B cell (primary cell): ENCODE results near the gene CFAP73. TPM values are rescaled to one million over a fixed set of nuclear protein-coding genes. Genes with fewer than 3 reads are reported as not detected.

Source experiments
- ATAC-seq: fragments of 200-7000 bp; cut with Tn5 transposase; one replicate; pipeline ENCODE4 v1.10.0; 2021; ENCODE audit warnings: low read depth, mild to moderate bottlenecking, moderate number of reproducible peaks, moderate library complexity
- CTCF ChIA-PET: fragments of 350-600 bp; sonication (Branson Sonifier 250); formaldehyde crosslinking; loops from one replicate; lab custom pipeline; 2021; ENCODE audit warnings: antibody characterized with exemption, inconsistent platforms; lab: Charles Lee
- POLR2A ChIA-PET: fragments of 350-600 bp; sonication (Branson Sonifier 250); formaldehyde crosslinking; loops from one replicate; lab custom pipeline; 2021; ENCODE audit warnings: antibody characterized with exemption; lab: Charles Lee
- DNase-seq: peaks from one replicate; pipeline ENCODE4 v3.0.0; 2013
- H2AFZ ChIP-seq: 2 replicates; pipeline ENCODE4 v1.6.1; 2012; ENCODE audit warnings: mild to moderate bottlenecking, low read depth, low read length; ENCODE audit not compliant: insufficient read depth, poor library complexity, severe bottlenecking
- H3K27ac ChIP-seq, 2 donors: 1 replicate in 1 of 2; 2 replicates in 1 of 2; pipeline ENCODE4 v1.5.1; 2012 to 2013; ENCODE audit warnings: low read length in 2 of 2, mild to moderate bottlenecking in 2 of 2, moderate library complexity in 1 of 2
- H3K27me3 ChIP-seq, 4 experiments: fragments of 200-600 bp in 1 of 4; sonication (generic) in 1 of 4; replicated peaks in 1 of 4; 1 replicate in 2 of 4; 2 replicates in 2 of 4; pipeline versions ENCODE4 v1.6.1 to v1.7.0; 2013 to 2016; ENCODE audit warnings: low read length in 3 of 4, mild to moderate bottlenecking in 2 of 4, mixed read lengths in 1 of 4, moderate library complexity in 1 of 4; ENCODE audit not compliant: insufficient read depth in 4 of 4, control insufficient read depth in 3 of 4; ENCODE audit errors: control extremely low read depth in 1 of 4
- H3K36me3 ChIP-seq, 2 experiments: replicated peaks in 1 of 2; 1 replicate in 1 of 2; 2 replicates in 1 of 2; pipeline versions ENCODE4 v1.6.1 to v1.7.1; 2013; ENCODE audit warnings: low read length in 1 of 2; ENCODE audit not compliant: insufficient read depth in 2 of 2, control insufficient read depth in 1 of 2; ENCODE audit errors: control extremely low read depth in 1 of 2, extremely low read depth in 1 of 2
- H3K4me1 ChIP-seq, 2 donors: fragments of 200-600 bp in 1 of 2; sonication (generic) in 1 of 2; 1 replicate in 1 of 2; 2 replicates in 1 of 2; pipeline versions ENCODE4 v1.5.1 to v1.6.1; 2013 to 2017; ENCODE audit warnings: low read length in 2 of 2; ENCODE audit not compliant: control insufficient read depth in 2 of 2, insufficient read depth in 2 of 2
- H3K4me2 ChIP-seq: replicated peaks from 2 replicates; pipeline ENCODE3; 2012; ENCODE audit warnings: mild to moderate bottlenecking, low read depth, low read length; ENCODE audit not compliant: poor library complexity, severe bottlenecking
- H3K4me3 ChIP-seq, 5 experiments: fragments of 200-600 bp in 1 of 5; sonication (generic) in 1 of 5; 1 replicate in 3 of 5; 2 replicates in 2 of 5; pipeline versions ENCODE4 v1.5.1 to v1.7.0; 2011 to 2016; ENCODE audit warnings: low read length in 4 of 5, mild to moderate bottlenecking in 4 of 5, low read depth in 2 of 5, control low read depth in 1 of 5, moderate library complexity in 1 of 5; ENCODE audit not compliant: insufficient read depth in 1 of 5; ENCODE audit errors: control extremely low read depth in 1 of 5, extremely low read depth in 1 of 5
- H3K79me2 ChIP-seq: fragments of 200-600 bp; sonication (generic); one replicate; pipeline ENCODE4 v1.6.0; 2016; ENCODE audit warnings: low read length; ENCODE audit not compliant: control insufficient read depth, insufficient read depth
- H3K9ac ChIP-seq: fragments of 200-600 bp; sonication (generic); 2 replicates; pipeline ENCODE4 v1.6.1; 2017; ENCODE audit warnings: mild to moderate bottlenecking, low read length, moderate library complexity
- H3K9me3 ChIP-seq, 3 donors: one replicate each; pipeline versions ENCODE4 v1.6.1 to v1.7.1; 2013; ENCODE audit warnings: low read length in 2 of 3; ENCODE audit not compliant: control insufficient read depth in 2 of 3, insufficient read depth in 1 of 3; ENCODE audit errors: control extremely low read depth in 1 of 3
- H4K20me1 ChIP-seq: 2 replicates; pipeline ENCODE4 v1.6.0; 2012; ENCODE audit warnings: mild to moderate bottlenecking, low read length; ENCODE audit not compliant: insufficient read depth, control insufficient read depth, poor library complexity, severe bottlenecking
- H3K27ac Mint-ChIP-seq: one replicate; pipeline ENCODE4 v1.8.0; 2021; ENCODE audit warnings: mixed read lengths
- H3K27me3 Mint-ChIP-seq: one replicate; pipeline ENCODE4 v1.8.0; 2021; ENCODE audit warnings: mixed read lengths
- H3K4me1 Mint-ChIP-seq: one replicate; pipeline ENCODE4 v1.8.0; 2021; ENCODE audit warnings: mixed read lengths
- H3K4me3 Mint-ChIP-seq: one replicate; pipeline ENCODE4 v1.8.0; 2021; ENCODE audit warnings: mixed read lengths
- H3K9me3 Mint-ChIP-seq: one replicate; pipeline ENCODE4 v1.8.0; 2022; ENCODE audit warnings: mixed read lengths; ENCODE audit not compliant: insufficient read depth
- CTCF ChIP-seq: fragments of 200-600 bp; IDR thresholded peaks from one replicate; pipeline ENCODE4 v1.8.0; 2022; ENCODE audit warnings: antibody characterized with exemption, mild to moderate bottlenecking
- EZH2 ChIP-seq: IDR thresholded peaks from 2 replicates; pipeline ENCODE4 v1.6.1; 2012; ENCODE audit warnings: borderline replicate concordance, low read depth, mild to moderate bottlenecking, moderate library complexity, low read length; ENCODE audit not compliant: insufficient read depth, poor library complexity, severe bottlenecking
- WGBS: methylation state at CpG from one replicate; pipeline ENCODE4 v1.1.5; 2013; ENCODE audit warnings: missing lambda C conversion rate; ENCODE audit not compliant: insufficient coverage; 5-methylcytosine and 5-hydroxymethylcytosine counted together
- intact Hi-C: fragments of 100-400 bp; cut with micrococcal nuclease; formaldehyde crosslinking; loops from one replicate; pipeline ENCODE4 v1.10.0; 2022
- polyA plus RNA-seq: library from polyadenylated mRNA; depleted of rRNA; stranded (reverse); fragments of >200 nt; gene quantifications from 2 replicates; pipeline ENCODE4 v1.2.3, GENCODE V29; 2012
- total RNA-seq, 2 donors: library from RNA; stranded (reverse); fragments of 120-200 nt in 1 of 2; gene quantifications; 1 replicate in 1 of 2; 2 replicates in 1 of 2; pipeline versions ENCODE4 v1.2.3 to v1.2.4, GENCODE V29; 2013 to 2022

The CFAP73 gene
- total and polyA plus RNA-seq, 2 donors (not counting 1 experiment from before 2014, with no cell fraction given) = 0.13 to 5.1 TPM

- no peak for ATAC-seq
- Histone ChIP-seq H3K4me3 (no peak overlapping the region), H4K20me1 (peaks cover 2% of the 10 kb centered on the region), H3K36me3 (peaks cover 7 to 23% of the 10 kb centered on the region in 2 experiments), H3K4me1 (peaks cover 16 to 19% of the 10 kb centered on the region in 2 donors), H3K4me2 (no peak overlapping the region), H2AFZ (no peak overlapping the region), H3K27me3 (no peaks in the 10 kb centered on the region), H3K9me3 (no peaks in the 10 kb centered on the region), H3K79me2 (peaks cover 36% of the 10 kb centered on the region), H3K27ac (no peak overlapping the region), H3K9ac (no peak overlapping the region)
- H3K9me3 Mint-ChIP-seq = no peaks in the 10 kb centered on the region
- no peak overlapping the region for H3K4me3 Mint-ChIP-seq
- 100% methylated on average over 1 of the region's 2 CpGs for WGBS
- H3K4me1 Mint-ChIP-seq = peaks cover 25% of the 10 kb centered on the region
- CTCF ChIA-PET = interaction anchor here (0.6 to 1.1 kb wide), 3 partner anchors 8 to 235 kb away, joined by 3 read pairs; no protein-coding TSS in a partner anchor
- POLR2A ChIA-PET = interaction anchor here (0.8 kb wide), 1 partner anchor 19 kb away, joined by 5 read pairs; no protein-coding TSS in a partner anchor
- intact Hi-C loops = loop anchor here (5.0 kb wide), 1 partner anchor 207 kb away; no protein-coding TSS in a partner anchor
- TF ChIP-seq CTCF (no peak), EZH2 (no peak)
- DNase-seq = no peak
- no peaks in the 10 kb centered on the region for H3K27me3 Mint-ChIP-seq
- H3K27ac Mint-ChIP-seq = no peak overlapping the region
These were observed 39.8 kb downstream of the CFAP73 start for GRCh38 chr12:113189361-113189760.

- CTCF ChIA-PET = no interaction called here
- intact Hi-C loops = loop anchor here (10.0 kb wide), 1 partner anchor 104 kb away; no protein-coding TSS in a partner anchor
These were observed 41.2 kb downstream of the CFAP73 start for GRCh38 chr12:113190761-113191160.

More at GRCh38 chr12:113190761-113191160, 41.2 kb downstream of the CFAP73 start:
- no peak for DNase-seq
- Histone ChIP-seq H3K79me2 (peaks cover 24% of the 10 kb centered on the region), H3K9me3 (no peaks in the 10 kb centered on the region), H4K20me1 (no peaks in the 10 kb centered on the region), H3K9ac (no peak overlapping the region), H3K4me3 (no peak overlapping the region), H3K27me3 (no peaks in the 10 kb centered on the region), H2AFZ (no peak overlapping the region), H3K36me3 (peaks cover 7 to 23% of the 10 kb centered on the region in 2 experiments), H3K4me2 (no peak overlapping the region), H3K27ac (no peak overlapping the region), H3K4me1 (peaks cover 14 to 15% of the 10 kb centered on the region in 2 donors)
- H3K4me3 Mint-ChIP-seq = no peak overlapping the region
- peaks cover 20% of the 10 kb centered on the region for H3K4me1 Mint-ChIP-seq
- H3K27me3 Mint-ChIP-seq = no peaks in the 10 kb centered on the region
- WGBS = 100% methylated on average over 2 of the region's 4 CpGs
- TF ChIP-seq CTCF (no peak), EZH2 (no peak)
- ATAC-seq = no peak
- H3K27ac Mint-ChIP-seq = no peak overlapping the region
- POLR2A ChIA-PET = interaction anchor here (0.6 to 0.9 kb wide), 2 partner anchors 40 to 45 kb away, joined by 3 read pairs; no protein-coding TSS in a partner anchor
- no peaks in the 10 kb centered on the region for H3K9me3 Mint-ChIP-seq
